ENCODE data around the gene GSX2. TPM values are rescaled to one million over a fixed set of nuclear protein-coding genes. Genes with fewer than 3 reads are reported as not detected.
A peak's percentile ranks its signal among the peaks of the same experiment; 100 is the strongest.

The GSX2 gene
- total RNA-seq, 4 donors from 2014 or later: not detected

GRCh38 chr4:54077812-54078211 lies 22.2 kb upstream of the GSX2 start:
- ATAC-seq (ENCODE audit: low FRiP score) (no peak), DNase-seq (ENCODE audit: low spot score) (no peak)
- TF ChIP-seq CTCF (IDR thresholded peaks at IDR 0.05): no peak

GRCh38 chr4:54082168-54082567 lies 17.8 kb upstream of the GSX2 start:
- no peak for TF ChIP-seq CTCF (IDR thresholded peaks at IDR 0.05)
- DNase-seq (ENCODE audit: low spot score): no peak
- peak; percentile 87 for ATAC-seq (ENCODE audit: low FRiP score)

- ATAC-seq (ENCODE audit: low FRiP score): no peak
- DNase-seq (ENCODE audit: low spot score): no peak
- TF ChIP-seq CTCF (IDR thresholded peaks at IDR 0.05): no peak
Measured at GRCh38 chr4:54085284-54085683, 14.7 kb upstream of the GSX2 start.

- no peak for TF ChIP-seq CTCF (IDR thresholded peaks at IDR 0.05)
- DNase-seq (ENCODE audit: low spot score) (no peak), ATAC-seq (ENCODE audit: low FRiP score) (no peak)
Measured at GRCh38 chr4:54089875-54090274, 10.1 kb upstream of the GSX2 start.

- TF ChIP-seq CTCF (IDR thresholded peaks at IDR 0.05): no peak
- DNase-seq (ENCODE audit: low spot score) (no peak), ATAC-seq (ENCODE audit: low FRiP score) (no peak)
Measured at GRCh38 chr4:54090404-54090803, 9.6 kb upstream of the GSX2 start.

GRCh38 chr4:54090804-54091623 lies 8.9 kb upstream of the GSX2 start:
- no peak for DNase-seq (ENCODE audit: low spot score)
- ATAC-seq (ENCODE audit: low FRiP score): peak; percentile 76
- no peak for TF ChIP-seq CTCF (IDR thresholded peaks at IDR 0.05)

All from omental fat pad (tissue), 4 donors.